Body of pancreas (tissue), 4 donors: ENCODE data around the gene TAF3. TPM values are rescaled to one million over a fixed set of nuclear protein-coding genes. Genes with fewer than 3 reads are reported as not detected.

ENCODE experiments used
- ATAC-seq: fragments of 150-250 bp; one replicate; pipeline ENCODE4 v1.9.1; 2016
- DNase-seq, 4 donors: peaks; one replicate each; pipeline ENCODE4 v3.0.0-alpha.2; 2019
- H3K27ac ChIP-seq, 4 donors: fragments of 200-600 bp; sonication (generic); 1 replicate in 3 of 4; 2 replicates in 1 of 4; pipeline versions ENCODE4 v1.5.1 to v1.6.1; 2016 to 2019; ENCODE audit warnings: mild to moderate bottlenecking in 1 of 4, mixed read lengths in 1 of 4, moderate library complexity in 1 of 4
- H3K27me3 ChIP-seq, 2 donors: fragments of 200-600 bp; sonication (generic); one replicate each; pipeline ENCODE4 v1.6.0; 2016; ENCODE audit warnings: mild to moderate bottlenecking in 1 of 2
- H3K36me3 ChIP-seq, 2 donors: fragments of 200-600 bp; sonication (generic); replicated peaks in 1 of 2; 2 replicates each; pipeline ENCODE4 v1.5.1; 2016; ENCODE audit warnings: low read depth in 2 of 2; ENCODE audit not compliant: insufficient read depth in 1 of 2
- H3K4me1 ChIP-seq: fragments of 200-600 bp; sonication (generic); one replicate; pipeline ENCODE4 v1.6.0; 2016
- H3K4me3 ChIP-seq, 2 donors: fragments of 200-600 bp; sonication (generic); 1 replicate in 1 of 2; 2 replicates in 1 of 2; pipeline ENCODE4 v1.5.1; 2016 to 2019
- H3K9me3 ChIP-seq, 3 donors: fragments of 200-600 bp; sonication (generic); 1 replicate in 2 of 3; 2 replicates in 1 of 3; pipeline ENCODE4 v1.5.1; 2016
- POLR2A ChIP-seq, 3 donors: fragments of 450-650 bp; IDR thresholded peaks; one replicate each; pipeline ENCODE4 v1.6.1; 2016; ENCODE audit warnings: antibody characterized with exemption in 3 of 3, mild to moderate bottlenecking in 2 of 3
- WGBS, 2 donors: methylation state at CpG; one replicate each; pipeline ENCODE4 v1.1.5; 2017; 5-methylcytosine and 5-hydroxymethylcytosine counted together
- intact Hi-C: fragments of 100-400 bp; cut with DNase I; formaldehyde crosslinking; loops from one replicate; pipeline ENCODE4 v1.15.1; 2023
- total RNA-seq, 2 donors: library from RNA; depleted of rRNA; stranded (reverse); fragments of >200 nt; gene quantifications; one replicate each; pipeline ENCODE4 v1.1.0, GENCODE V29; 2016
- TF ChIP-seq, protein P1 (sequence below), 7 experiments: fragments of 450-650 bp in 4 of 7; fragments of 200-600 bp in 3 of 7; sonication (generic) in 3 of 7; IDR thresholded peaks; one replicate each; pipeline ENCODE4 v1.5.1; 2016 to 2019; ENCODE audit warnings: antibody characterized with exemption in 7 of 7

The TAF3 gene
- total RNA-seq, 2 donors from 2014 or later = 6.0 to 12.9 TPM

DNA sequence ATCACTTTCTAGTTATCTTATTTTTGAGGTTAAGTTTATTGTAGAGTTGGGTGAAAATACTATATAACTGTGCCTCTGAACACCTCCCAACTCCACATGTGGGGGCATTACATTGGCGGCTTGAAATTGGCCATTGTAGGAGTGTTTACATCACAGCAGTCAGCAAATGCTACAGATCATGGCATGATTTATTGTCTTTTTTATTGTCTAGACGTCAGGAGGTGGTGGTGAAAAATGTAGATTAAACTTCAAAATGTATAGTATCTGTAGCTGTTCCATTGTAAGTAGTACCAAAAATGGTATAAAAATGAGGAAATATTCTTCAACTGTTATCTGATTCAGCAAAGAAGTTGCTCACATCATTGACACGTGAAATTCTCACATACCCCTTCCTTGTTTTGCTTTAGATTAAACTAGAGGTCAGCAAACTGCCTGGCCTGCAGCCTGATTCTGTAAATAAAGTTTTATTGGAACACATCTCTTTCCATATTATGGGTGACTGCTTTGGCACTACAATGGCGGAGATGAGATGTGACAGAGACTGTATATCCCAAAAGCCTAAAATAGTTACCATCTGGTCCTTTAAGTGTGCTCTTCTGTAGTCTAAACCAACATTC is 35.0 kb downstream of the TAF3 start:
- Histone ChIP-seq H3K36me3 (no peaks in the 10 kb centered on the region), H3K4me1 (peaks cover 26% of the 10 kb centered on the region), H3K27me3 (no peaks in the 10 kb centered on the region), H3K9me3 (no peaks in the 10 kb centered on the region), H3K27ac (no peak overlapping the region), H3K4me3 (no peak overlapping the region)
- DNase-seq = no peak
- 68 to 71% methylated on average over 4 of the region's 4 CpGs for WGBS, 2 donors
- ATAC-seq = no peak
- TF ChIP-seq, protein P1, sequence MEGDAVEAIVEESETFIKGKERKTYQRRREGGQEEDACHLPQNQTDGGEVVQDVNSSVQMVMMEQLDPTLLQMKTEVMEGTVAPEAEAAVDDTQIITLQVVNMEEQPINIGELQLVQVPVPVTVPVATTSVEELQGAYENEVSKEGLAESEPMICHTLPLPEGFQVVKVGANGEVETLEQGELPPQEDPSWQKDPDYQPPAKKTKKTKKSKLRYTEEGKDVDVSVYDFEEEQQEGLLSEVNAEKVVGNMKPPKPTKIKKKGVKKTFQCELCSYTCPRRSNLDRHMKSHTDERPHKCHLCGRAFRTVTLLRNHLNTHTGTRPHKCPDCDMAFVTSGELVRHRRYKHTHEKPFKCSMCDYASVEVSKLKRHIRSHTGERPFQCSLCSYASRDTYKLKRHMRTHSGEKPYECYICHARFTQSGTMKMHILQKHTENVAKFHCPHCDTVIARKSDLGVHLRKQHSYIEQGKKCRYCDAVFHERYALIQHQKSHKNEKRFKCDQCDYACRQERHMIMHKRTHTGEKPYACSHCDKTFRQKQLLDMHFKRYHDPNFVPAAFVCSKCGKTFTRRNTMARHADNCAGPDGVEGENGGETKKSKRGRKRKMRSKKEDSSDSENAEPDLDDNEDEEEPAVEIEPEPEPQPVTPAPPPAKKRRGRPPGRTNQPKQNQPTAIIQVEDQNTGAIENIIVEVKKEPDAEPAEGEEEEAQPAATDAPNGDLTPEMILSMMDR (IDR thresholded peaks at IDR 0.05) = no peak
- no peak for TF ChIP-seq POLR2A (IDR thresholded peaks at IDR 0.05)
- intact Hi-C loops = no loop called here

DNA sequence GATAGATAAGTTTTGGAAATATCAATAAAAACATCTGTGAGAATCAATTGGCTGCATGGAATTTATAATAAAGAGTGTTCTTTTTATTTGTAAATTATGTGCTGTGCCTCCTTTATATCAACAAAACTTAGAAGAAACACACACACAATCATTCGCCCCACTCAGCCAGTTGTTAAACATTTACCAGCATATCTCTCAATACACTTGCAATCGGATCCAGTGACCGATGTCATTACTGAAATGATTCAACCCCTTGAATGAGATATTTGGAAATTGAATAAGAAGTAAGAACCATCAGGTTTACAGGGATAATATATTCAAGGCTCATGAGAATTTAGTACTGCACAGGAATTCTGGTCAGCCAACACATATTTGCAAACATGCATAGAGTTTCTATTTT is 35.6 kb downstream of the TAF3 start:
- H3K36me3 ChIP-seq = no peaks in the 10 kb centered on the region
- intact Hi-C loops = no loop called here

DNA sequence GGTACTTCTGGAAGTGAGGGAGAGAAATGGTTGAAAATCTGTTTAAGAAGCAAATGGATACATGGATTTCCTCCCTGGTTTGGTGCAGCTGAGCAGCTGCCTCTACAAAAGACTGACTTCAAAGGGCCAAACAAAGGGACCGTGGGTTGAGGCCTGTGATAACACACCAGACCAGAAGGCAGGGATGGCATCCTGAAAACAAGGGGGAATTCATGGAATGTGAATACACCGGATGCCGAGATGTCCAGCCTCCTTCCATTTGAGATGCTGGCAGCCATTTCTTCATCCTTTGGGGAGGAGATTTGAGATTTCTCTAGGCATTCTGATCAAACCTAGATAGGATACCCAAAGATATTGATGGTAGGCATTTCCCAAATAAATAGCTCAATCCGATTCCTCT is 36.9 kb downstream of the TAF3 start:
- no peak overlapping the region for H3K27ac ChIP-seq
- WGBS, 2 donors = 90 to 95% methylated on average over 4 of the region's 4 CpGs
- no peaks in the 10 kb centered on the region for H3K36me3 ChIP-seq
- intact Hi-C loops = no loop called here
- no peak for DNase-seq
- H3K27me3 ChIP-seq = no peaks in the 10 kb centered on the region
- peaks cover 26% of the 10 kb centered on the region for H3K4me1 ChIP-seq
- TF ChIP-seq, protein P1 (IDR thresholded peaks at IDR 0.05) = no peak
- no peak for TF ChIP-seq POLR2A (IDR thresholded peaks at IDR 0.05)
- H3K9me3 ChIP-seq = no peaks in the 10 kb centered on the region
- ATAC-seq = no peak
- no peak overlapping the region for H3K4me3 ChIP-seq

More for the DNA sequence above, 35.6 kb downstream of the TAF3 start:
- WGBS, 2 donors = 4 to 17% methylated on average over 3 of the region's 3 CpGs
- no peaks in the 10 kb centered on the region for H3K27me3 ChIP-seq
- DNase-seq (no peak), ATAC-seq (no peak)
- no peaks in the 10 kb centered on the region for H3K9me3 ChIP-seq
- TF ChIP-seq, protein P1 (IDR thresholded peaks at IDR 0.05) = no peak
- no peak for TF ChIP-seq POLR2A (IDR thresholded peaks at IDR 0.05)
- H3K27ac ChIP-seq = peak overlapping the region in 1 of 4 donors; percentile 15
- H3K4me1 ChIP-seq = peaks cover 26% of the 10 kb centered on the region
- no peak overlapping the region for H3K4me3 ChIP-seq

DNA sequence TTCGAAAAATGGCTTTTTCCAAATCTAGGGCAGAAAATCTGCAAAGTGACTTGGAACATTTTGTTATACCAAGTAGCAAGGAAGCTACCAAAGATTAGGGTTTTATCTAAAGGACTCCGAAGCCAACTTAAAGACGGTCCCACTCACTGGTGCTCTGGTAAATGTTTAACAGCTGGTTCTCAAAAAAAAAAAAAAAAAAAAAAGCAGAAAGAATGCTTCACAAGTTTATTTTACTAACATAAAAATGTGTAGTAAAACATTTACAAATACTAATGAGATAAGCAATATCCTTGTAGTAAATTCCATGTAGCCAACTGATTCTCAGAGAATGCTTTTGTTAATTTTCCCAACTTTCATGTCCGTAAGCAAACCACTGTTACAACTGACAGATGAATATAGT is 38.4 kb downstream of the TAF3 start:
- peaks cover 26% of the 10 kb centered on the region for H3K4me1 ChIP-seq
- 11 to 16% methylated on average over 4 of the region's 4 CpGs for WGBS, 2 donors
- H3K27me3 ChIP-seq = no peaks in the 10 kb centered on the region
- H3K27ac ChIP-seq = peak overlapping the region; percentile 27 to 76 (median 52)
- intact Hi-C loops = no loop called here
- DNase-seq (no peak), ATAC-seq (peak; percentile 45)
- peaks cover 0 to 7% (median 0%) of the 10 kb centered on the region in 3 donors for H3K9me3 ChIP-seq
- no peaks in the 10 kb centered on the region for H3K36me3 ChIP-seq
- TF ChIP-seq POLR2A (IDR thresholded peaks at IDR 0.05) = no peak
- TF ChIP-seq, protein P1 (IDR thresholded peaks at IDR 0.05) = no peak
- H3K4me3 ChIP-seq = no peak overlapping the region

DNA sequence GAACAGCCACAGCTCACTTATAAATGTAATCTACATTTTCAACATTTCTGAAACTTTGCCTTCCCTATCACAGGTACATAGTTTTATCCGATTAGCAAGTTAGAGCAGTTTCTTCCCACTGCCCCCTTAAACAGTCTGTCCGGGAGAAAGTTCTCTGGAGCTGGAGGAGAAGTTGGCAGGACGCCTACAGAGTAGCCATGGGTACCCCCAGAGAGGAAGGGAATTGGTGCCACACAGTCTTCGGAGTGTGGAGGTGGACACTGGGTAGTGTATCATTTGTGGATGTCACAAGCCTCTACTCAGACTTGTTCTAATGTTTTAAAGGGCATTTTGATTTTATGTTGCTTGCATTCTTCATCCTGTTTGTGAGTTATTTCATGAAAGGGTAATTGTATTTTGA is 39.0 kb downstream of the TAF3 start:
- peak; percentile 38 for ATAC-seq
- Histone ChIP-seq H3K4me3 (no peak overlapping the region), H3K27ac (peak overlapping the region; percentile 27 to 76 (median 52)), H3K4me1 (peaks cover 26% of the 10 kb centered on the region), H3K36me3 (no peaks in the 10 kb centered on the region), H3K27me3 (no peaks in the 10 kb centered on the region), H3K9me3 (peaks cover 0 to 12% (median 0%) of the 10 kb centered on the region in 3 donors)
- 30 to 33% methylated on average over 4 of the region's 4 CpGs for WGBS, 2 donors
- intact Hi-C loops = no loop called here
- peak in 3 of 4 donors; percentile 8 to 24 (median 10) for DNase-seq
- TF ChIP-seq, protein P1 (IDR thresholded peaks at IDR 0.05) = no peak
- TF ChIP-seq POLR2A (IDR thresholded peaks at IDR 0.05) = no peak
